GM12878 (cell line): Measurements from ENCODE around the gene TGFBRAP1. TPM values are rescaled to one million over a fixed set of nuclear protein-coding genes. Genes with fewer than 3 reads are reported as not detected.

ENCODE experiments used
- CBFB ChIP-seq: IDR thresholded peaks from 2 replicates; pipeline ENCODE4 v1.6.1; 2016; ENCODE audit warnings: antibody characterized with exemption, low read depth
- CBX3 ChIP-seq: fragments of 200-600 bp; sonication (generic); IDR thresholded peaks from 2 replicates; pipeline ENCODE4 v1.6.1; 2016; ENCODE audit warnings: low read depth, borderline replicate concordance
- FOXK2 ChIP-seq: fragments of 450-650 bp; IDR thresholded peaks from 2 replicates; pipeline ENCODE4 v1.6.1; 2017; ENCODE audit warnings: mild to moderate bottlenecking, moderate library complexity
- LARP7 ChIP-seq: fragments of 450-650 bp; IDR thresholded peaks from 2 replicates; pipeline ENCODE4 v1.6.1; 2017; ENCODE audit warnings: mild to moderate bottlenecking
- MYB ChIP-seq: fragments of 150-350 bp; IDR thresholded peaks from 2 replicates; pipeline ENCODE4 v1.6.1; 2014; ENCODE audit warnings: mild to moderate bottlenecking, low read depth, low read length, borderline replicate concordance
- STAT1 ChIP-seq: fragments of 450-650 bp; conservative IDR thresholded peaks from 2 replicates; pipeline ENCODE4 v1.6.1; 2014; ENCODE audit warnings: antibody characterized with exemption, mild to moderate bottlenecking
- WRNIP1 ChIP-seq: IDR thresholded peaks from 2 replicates; pipeline ENCODE4 v1.6.1; 2011; ENCODE audit warnings: low read depth, low read length, improper control_type of control experiment, borderline replicate concordance
- polyA plus RNA-seq, 11 experiments: library from polyadenylated mRNA; depleted of rRNA in 4 of 11; unstranded in 6 of 11; stranded (reverse) in 5 of 11; fragments of >200 nt; fragmentation: Nextera tagmentation in 4 of 11; fragmentation: Illumina TruSeq in 1 of 11; extraction: Ambion mirVana in 4 of 11; extraction: Trizol in 1 of 11; gene quantifications; 1 replicate in 1 of 11; 2 replicates in 10 of 11; pipeline versions ENCODE4 v1.2.1 to v1.2.3, GENCODE V29; 2011 to 2016; ENCODE audit warnings: inconsistent platforms in 2 of 11, missing spikeins in 2 of 11, low read depth in 1 of 11
- total RNA-seq, 4 experiments: library from RNA; depleted of rRNA in 3 of 4; stranded (reverse); fragments of >200 nt in 3 of 4; fragmentation: Illumina TruSeq in 1 of 4; extraction: Trizol in 1 of 4; gene quantifications; 2 replicates each; pipeline versions ENCODE4 v1.2.1 to v1.2.3, GENCODE V29; 2013 to 2021
- TF ChIP-seq, protein P1 (sequence below): IDR thresholded peaks from 2 replicates; pipeline ENCODE4 v1.6.1; 2012; ENCODE audit warnings: improper control_type of control experiment, low read depth, low read length; ENCODE audit not compliant: insufficient replicate concordance
- TF ChIP-seq, protein P2 (sequence below): IDR thresholded peaks from 2 replicates; pipeline ENCODE4 v1.6.1; 2011; ENCODE audit warnings: mild to moderate bottlenecking, low read depth, low read length, moderate library complexity; ENCODE audit not compliant: insufficient replicate concordance
- TF ChIP-seq, protein P3 (sequence below): fragments of 450-650 bp; formaldehyde crosslinking; IDR thresholded peaks from 2 replicates; pipeline ENCODE4 v1.5.0; 2022; ENCODE audit warnings: mild to moderate bottlenecking, missing genetic modification characterization
- TF ChIP-seq, protein P4 (sequence below): fragments of 450-650 bp; formaldehyde crosslinking; IDR thresholded peaks from 2 replicates; pipeline ENCODE4 v1.4.0; 2022; ENCODE audit warnings: mild to moderate bottlenecking, moderate library complexity

The TGFBRAP1 gene
- total and polyA plus RNA-seq, 10 of the 15 experiments (the other 5 are each of a cell fraction or from before 2014, with no cell fraction given), result 7.9 to 37.4 (median 23.7) TPM

GRCh38 chr2:105337122-105338019, 7.8 kb upstream of the TGFBRAP1 start, which contains the start of gene C2orf49 (continued):
- TF ChIP-seq, protein P1, sequence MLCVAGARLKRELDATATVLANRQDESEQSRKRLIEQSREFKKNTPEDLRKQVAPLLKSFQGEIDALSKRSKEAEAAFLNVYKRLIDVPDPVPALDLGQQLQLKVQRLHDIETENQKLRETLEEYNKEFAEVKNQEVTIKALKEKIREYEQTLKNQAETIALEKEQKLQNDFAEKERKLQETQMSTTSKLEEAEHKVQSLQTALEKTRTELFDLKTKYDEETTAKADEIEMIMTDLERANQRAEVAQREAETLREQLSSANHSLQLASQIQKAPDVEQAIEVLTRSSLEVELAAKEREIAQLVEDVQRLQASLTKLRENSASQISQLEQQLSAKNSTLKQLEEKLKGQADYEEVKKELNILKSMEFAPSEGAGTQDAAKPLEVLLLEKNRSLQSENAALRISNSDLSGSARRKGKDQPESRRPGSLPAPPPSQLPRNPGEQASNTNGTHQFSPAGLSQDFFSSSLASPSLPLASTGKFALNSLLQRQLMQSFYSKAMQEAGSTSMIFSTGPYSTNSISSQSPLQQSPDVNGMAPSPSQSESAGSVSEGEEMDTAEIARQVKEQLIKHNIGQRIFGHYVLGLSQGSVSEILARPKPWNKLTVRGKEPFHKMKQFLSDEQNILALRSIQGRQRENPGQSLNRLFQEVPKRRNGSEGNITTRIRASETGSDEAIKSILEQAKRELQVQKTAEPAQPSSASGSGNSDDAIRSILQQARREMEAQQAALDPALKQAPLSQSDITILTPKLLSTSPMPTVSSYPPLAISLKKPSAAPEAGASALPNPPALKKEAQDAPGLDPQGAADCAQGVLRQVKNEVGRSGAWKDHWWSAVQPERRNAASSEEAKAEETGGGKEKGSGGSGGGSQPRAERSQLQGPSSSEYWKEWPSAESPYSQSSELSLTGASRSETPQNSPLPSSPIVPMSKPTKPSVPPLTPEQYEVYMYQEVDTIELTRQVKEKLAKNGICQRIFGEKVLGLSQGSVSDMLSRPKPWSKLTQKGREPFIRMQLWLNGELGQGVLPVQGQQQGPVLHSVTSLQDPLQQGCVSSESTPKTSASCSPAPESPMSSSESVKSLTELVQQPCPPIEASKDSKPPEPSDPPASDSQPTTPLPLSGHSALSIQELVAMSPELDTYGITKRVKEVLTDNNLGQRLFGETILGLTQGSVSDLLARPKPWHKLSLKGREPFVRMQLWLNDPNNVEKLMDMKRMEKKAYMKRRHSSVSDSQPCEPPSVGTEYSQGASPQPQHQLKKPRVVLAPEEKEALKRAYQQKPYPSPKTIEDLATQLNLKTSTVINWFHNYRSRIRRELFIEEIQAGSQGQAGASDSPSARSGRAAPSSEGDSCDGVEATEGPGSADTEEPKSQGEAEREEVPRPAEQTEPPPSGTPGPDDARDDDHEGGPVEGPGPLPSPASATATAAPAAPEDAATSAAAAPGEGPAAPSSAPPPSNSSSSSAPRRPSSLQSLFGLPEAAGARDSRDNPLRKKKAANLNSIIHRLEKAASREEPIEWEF, result no peak
- TF ChIP-seq, protein P2, sequence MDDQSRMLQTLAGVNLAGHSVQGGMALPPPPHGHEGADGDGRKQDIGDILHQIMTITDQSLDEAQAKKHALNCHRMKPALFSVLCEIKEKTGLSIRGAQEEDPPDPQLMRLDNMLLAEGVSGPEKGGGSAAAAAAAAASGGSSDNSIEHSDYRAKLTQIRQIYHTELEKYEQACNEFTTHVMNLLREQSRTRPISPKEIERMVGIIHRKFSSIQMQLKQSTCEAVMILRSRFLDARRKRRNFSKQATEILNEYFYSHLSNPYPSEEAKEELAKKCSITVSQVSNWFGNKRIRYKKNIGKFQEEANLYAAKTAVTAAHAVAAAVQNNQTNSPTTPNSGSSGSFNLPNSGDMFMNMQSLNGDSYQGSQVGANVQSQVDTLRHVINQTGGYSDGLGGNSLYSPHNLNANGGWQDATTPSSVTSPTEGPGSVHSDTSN, result peak; percentile 58
- TF ChIP-seq CBFB (peak; percentile 57), MYB (no peak), FOXK2 (peak; percentile 61; the same call in 1 of the 2 replicates), STAT1 (peak; percentile 85; the same call in 1 of the 2 replicates), CBX3 (no peak), LARP7 (no peak), WRNIP1 (0 out of 2 replicates have a peak, but pooled peaks have one; percentile 48)
- TF ChIP-seq, protein P3, sequence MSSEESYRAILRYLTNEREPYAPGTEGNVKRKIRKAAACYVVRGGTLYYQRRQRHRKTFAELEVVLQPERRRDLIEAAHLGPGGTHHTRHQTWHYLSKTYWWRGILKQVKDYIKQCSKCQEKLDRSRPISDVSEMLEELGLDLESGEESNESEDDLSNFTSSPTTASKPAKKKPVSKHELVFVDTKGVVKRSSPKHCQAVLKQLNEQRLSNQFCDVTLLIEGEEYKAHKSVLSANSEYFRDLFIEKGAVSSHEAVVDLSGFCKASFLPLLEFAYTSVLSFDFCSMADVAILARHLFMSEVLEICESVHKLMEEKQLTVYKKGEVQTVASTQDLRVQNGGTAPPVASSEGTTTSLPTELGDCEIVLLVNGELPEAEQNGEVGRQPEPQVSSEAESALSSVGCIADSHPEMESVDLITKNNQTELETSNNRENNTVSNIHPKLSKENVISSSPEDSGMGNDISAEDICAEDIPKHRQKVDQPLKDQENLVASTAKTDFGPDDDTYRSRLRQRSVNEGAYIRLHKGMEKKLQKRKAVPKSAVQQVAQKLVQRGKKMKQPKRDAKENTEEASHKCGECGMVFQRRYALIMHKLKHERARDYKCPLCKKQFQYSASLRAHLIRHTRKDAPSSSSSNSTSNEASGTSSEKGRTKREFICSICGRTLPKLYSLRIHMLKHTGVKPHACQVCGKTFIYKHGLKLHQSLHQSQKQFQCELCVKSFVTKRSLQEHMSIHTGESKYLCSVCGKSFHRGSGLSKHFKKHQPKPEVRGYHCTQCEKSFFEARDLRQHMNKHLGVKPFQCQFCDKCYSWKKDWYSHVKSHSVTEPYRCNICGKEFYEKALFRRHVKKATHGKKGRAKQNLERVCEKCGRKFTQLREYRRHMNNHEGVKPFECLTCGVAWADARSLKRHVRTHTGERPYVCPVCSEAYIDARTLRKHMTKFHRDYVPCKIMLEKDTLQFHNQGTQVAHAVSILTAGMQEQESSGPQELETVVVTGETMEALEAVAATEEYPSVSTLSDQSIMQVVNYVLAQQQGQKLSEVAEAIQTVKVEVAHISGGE (CRISPR knock-in tag), result peak; percentile 55
- TF ChIP-seq, protein P4, sequence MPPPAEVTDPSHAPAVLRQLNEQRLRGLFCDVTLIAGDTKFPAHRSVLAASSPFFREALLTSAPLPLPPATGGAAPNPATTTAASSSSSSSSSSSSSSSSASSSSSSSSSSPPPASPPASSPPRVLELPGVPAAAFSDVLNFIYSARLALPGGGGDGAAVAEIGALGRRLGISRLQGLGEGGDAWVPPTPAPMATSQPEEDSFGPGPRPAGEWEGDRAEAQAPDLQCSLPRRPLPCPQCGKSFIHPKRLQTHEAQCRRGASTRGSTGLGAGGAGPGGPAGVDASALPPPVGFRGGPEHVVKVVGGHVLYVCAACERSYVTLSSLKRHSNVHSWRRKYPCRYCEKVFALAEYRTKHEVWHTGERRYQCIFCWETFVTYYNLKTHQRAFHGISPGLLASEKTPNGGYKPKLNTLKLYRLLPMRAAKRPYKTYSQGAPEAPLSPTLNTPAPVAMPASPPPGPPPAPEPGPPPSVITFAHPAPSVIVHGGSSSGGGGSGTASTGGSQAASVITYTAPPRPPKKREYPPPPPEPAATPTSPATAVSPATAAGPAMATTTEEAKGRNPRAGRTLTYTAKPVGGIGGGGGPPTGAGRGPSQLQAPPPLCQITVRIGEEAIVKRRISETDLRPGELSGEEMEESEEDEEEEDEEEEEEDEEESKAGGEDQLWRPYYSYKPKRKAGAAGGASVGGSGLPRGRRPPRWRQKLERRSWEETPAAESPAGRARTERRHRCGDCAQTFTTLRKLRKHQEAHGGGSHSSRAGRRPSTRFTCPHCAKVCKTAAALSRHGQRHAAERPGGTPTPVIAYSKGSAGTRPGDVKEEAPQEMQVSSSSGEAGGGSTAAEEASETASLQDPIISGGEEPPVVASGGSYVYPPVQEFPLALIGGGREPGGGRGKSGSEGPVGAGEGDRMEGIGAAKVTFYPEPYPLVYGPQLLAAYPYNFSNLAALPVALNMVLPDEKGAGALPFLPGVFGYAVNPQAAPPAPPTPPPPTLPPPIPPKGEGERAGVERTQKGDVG (CRISPR knock-in tag), result no peak
